Measurements from ENCODE around the gene ZDHHC3.
"Not testable (repeated sequence)": the region's sequence is repeated elsewhere in the genome, so short reads cannot be mapped to it uniquely, and the experiment has no call there.

The ZDHHC3 gene

DNA sequence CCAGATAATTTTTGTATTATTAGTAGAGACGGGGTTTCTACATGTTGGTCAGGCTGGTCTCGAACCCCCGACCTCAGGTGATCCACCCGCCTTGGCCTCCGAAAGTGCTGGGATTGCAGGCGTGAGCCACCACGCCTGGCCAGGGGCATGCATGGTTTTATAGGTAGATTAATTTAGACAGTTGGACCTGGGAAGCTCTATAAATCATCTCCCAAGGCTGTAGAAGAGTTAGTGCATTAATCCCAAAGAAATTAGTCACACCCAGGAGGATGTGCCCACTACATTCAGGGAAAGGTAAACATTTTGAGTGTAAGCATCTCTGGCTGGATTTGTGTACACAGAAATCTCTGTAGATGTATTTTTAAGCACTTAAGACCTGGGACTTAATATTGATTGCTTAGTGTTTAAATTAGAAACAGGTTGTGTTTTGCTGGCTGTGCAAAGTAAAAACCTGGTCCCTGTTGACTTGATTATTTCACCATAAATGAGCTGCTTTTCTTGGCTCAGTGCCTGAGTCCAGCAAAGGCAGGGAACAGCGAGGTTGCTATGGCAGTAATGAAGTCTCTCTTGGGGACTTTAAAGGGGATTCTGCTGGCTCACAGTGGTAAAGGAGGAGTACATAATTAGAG, 19.3 kb upstream of the ZDHHC3 start:
- Histone ChIP-seq H3K9me3 (ENCODE audit: control insufficient read depth, insufficient read depth, low read depth, low read length) (no peaks in the 10 kb centered on the region), H3K4me1 (ENCODE audit: control insufficient read depth, insufficient read depth, low read length) (peaks cover 20% of the 10 kb centered on the region), H3K36me3 (ENCODE audit: control insufficient read depth, insufficient read depth, low read length) (peaks cover 81% of the 10 kb centered on the region), H3K4me3 (ENCODE audit: low read depth, low read length) (no peak overlapping the region), H3K27ac (ENCODE audit: low read depth, low read length) (no peak overlapping the region), H3K9ac (ENCODE audit: low read length) (no peak overlapping the region), H3K27me3 (ENCODE audit: control insufficient read depth, insufficient read depth, low read length) (no peaks in the 10 kb centered on the region)

DNA sequence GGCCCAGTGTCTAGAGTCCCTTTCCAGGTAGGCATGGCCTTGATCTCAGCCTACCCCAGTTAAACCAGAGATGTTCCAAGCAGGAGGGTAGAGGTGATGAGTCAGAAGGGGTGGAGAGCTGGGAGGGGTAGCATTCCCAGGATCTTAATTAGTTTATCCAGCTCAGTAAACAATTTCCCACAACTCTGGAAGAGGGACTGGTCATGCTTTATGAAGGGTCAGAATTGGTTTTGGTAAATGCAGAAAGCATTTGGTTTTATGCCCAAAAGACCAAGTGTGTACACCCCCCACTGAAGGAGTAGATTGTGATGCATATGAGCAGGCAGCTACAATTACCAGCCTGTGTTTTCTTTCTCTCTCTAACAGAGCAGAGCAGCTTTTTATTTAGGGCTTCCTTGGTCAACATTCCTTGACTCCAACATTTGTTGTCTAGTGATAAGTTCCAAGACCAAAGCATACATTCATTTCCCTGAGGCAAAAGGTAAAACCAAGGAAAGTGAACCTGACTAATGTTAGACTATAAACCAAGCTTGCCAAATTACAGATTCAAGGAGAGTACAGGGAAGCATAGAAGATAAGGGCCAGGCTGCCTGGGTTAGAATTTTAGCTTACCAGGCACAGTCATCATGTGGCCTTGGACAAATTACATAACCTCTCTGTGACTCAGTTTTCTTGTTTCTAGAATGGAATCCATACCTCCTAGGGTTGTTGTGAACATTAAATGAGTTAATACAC, 17.7 kb upstream of the ZDHHC3 start:
- H3K27me3 ChIP-seq (ENCODE audit: control insufficient read depth, insufficient read depth, low read length): no peaks in the 10 kb centered on the region
- peak overlapping the region; percentile 29 for H3K9ac ChIP-seq (ENCODE audit: low read length)
- peaks cover 82% of the 10 kb centered on the region for H3K36me3 ChIP-seq (ENCODE audit: control insufficient read depth, insufficient read depth, low read length)
- peak overlapping the region; percentile 24; the same call in 1 of the 2 replicates for H3K4me3 ChIP-seq (ENCODE audit: low read depth, low read length)
- H3K27ac ChIP-seq (ENCODE audit: low read depth, low read length): 0 out of 2 replicates have a peak overlapping the region, but pooled peaks have one; percentile 53
- peaks cover 25% of the 10 kb centered on the region for H3K4me1 ChIP-seq (ENCODE audit: control insufficient read depth, insufficient read depth, low read length)
- H3K9me3 ChIP-seq (ENCODE audit: control insufficient read depth, insufficient read depth, low read depth, low read length): no peaks in the 10 kb centered on the region

DNA sequence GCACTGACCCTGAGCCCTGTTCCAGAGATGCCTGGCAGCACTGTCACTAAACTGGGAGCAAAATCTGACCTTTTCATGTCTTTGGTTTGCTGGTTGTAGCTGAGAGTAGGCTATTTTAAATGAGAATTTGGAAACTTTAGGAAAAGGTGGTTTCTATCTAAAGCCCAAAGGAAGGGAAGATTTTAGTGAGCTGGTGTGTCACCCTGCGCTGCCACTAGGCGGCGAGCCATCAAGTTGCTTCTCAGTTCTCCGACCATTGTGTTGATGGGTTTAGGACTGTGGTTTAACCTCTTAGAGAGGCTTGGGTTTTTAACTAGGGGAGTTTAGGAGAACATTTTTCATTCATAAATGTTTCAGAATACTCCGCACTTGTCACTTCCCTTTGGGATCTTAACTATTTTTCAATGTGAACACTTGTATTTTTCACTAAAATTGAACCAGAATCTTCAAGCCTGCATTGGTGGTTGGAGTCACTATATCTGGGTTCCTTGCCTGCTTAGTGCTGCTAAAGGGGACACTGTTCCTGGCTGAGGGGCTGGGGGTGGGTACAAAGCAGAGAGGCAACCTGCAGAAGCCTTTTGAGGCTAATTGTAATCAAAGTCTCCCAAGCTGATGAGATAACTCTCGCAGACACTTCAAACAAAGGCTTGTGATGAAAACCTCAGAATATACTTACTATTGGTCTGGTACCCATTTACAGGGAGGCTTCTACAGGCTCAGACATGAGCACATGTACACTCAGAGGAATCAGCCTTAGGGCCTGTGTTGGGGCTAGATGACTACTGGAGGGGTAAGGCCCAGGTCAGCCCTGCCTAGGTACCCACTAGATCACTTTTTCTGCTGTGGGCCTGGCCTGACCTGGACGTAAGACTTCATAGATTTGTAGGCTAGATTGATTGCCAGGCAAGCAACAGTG, 16.8 kb upstream of the ZDHHC3 start:
- H3K9me3 ChIP-seq (ENCODE audit: control insufficient read depth, insufficient read depth, low read depth, low read length): no peaks in the 10 kb centered on the region
- H3K27ac ChIP-seq (ENCODE audit: low read depth, low read length): 0 out of 2 replicates have a peak overlapping the region, but pooled peaks have one; percentile 53
- peaks cover 30% of the 10 kb centered on the region for H3K4me1 ChIP-seq (ENCODE audit: control insufficient read depth, insufficient read depth, low read length)
- no peak overlapping the region for H3K9ac ChIP-seq (ENCODE audit: low read length)
- H3K36me3 ChIP-seq (ENCODE audit: control insufficient read depth, insufficient read depth, low read length): peaks cover 74% of the 10 kb centered on the region
- H3K4me3 ChIP-seq (ENCODE audit: low read depth, low read length): no peak overlapping the region
- no peaks in the 10 kb centered on the region for H3K27me3 ChIP-seq (ENCODE audit: control insufficient read depth, insufficient read depth, low read length)

DNA sequence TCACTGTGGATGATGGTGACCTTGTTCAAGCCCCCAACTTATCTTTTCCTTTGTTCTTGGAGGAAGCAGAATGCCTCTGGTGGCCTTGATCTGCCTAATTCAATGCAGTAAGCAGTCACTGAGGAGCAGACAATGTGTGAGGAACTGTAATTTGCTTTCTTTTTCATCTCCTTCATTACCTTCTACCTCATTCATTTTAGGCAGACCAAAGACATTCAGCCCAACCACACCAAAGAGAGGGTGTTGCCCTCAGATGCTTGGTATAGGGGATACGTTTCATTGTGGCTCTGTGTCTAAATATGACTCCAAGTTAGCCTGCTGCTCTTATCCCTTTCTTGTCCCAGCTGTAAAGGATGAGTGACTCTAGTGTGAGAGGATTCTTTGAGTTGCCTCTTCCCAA, 15.4 kb upstream of the ZDHHC3 start:
- no peak overlapping the region for H3K4me3 ChIP-seq (ENCODE audit: low read depth, low read length)
- H3K27ac ChIP-seq (ENCODE audit: low read depth, low read length): no peak overlapping the region
- peaks cover 30% of the 10 kb centered on the region for H3K4me1 ChIP-seq (ENCODE audit: control insufficient read depth, insufficient read depth, low read length)
- H3K27me3 ChIP-seq (ENCODE audit: control insufficient read depth, insufficient read depth, low read length): no peaks in the 10 kb centered on the region
- no peak overlapping the region for H3K9ac ChIP-seq (ENCODE audit: low read length)
- H3K36me3 ChIP-seq (ENCODE audit: control insufficient read depth, insufficient read depth, low read length): peaks cover 59% of the 10 kb centered on the region
- peaks cover 4% of the 10 kb centered on the region for H3K9me3 ChIP-seq (ENCODE audit: control insufficient read depth, insufficient read depth, low read depth, low read length)

DNA sequence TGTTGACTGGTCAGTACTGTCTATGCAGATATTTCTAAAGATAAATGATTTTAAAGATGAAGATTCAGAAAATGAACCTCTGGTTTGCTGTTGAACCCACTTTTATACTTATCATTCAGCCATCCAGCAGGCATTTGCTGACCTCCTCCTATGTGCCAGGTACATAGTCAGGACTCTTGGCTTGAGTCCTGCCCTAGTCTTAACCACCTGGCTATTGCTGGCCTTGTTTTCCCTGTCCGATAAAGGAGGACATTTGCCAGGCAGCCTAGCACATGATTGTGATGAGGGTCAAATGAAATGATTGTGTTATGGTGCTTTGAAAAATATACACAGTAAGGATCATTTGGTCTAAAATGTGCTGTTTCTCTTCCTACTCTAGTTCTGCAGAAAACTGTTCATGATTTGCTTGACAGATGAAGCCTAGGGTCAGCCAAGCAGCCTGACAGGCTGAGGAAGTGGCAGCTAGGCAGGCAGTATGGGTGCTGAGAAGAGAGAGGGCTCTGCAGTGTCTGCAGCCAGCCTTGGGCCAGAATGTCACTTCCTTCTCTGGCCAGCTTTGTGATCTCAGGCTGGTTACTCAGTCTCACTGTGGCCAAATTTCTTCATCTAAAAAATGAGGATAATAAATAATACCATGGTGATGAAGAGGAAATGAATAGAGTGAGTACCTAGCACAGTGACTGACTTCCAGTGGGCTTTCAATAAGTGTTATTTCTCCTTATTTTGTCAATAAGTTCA, 13.8 kb upstream of the ZDHHC3 start:
- Histone ChIP-seq H3K9me3 (ENCODE audit: control insufficient read depth, insufficient read depth, low read depth, low read length) (peaks cover 11% of the 10 kb centered on the region), H3K4me3 (ENCODE audit: low read depth, low read length) (no peak overlapping the region), H3K4me1 (ENCODE audit: control insufficient read depth, insufficient read depth, low read length) (peaks cover 30% of the 10 kb centered on the region), H3K36me3 (ENCODE audit: control insufficient read depth, insufficient read depth, low read length) (peaks cover 54% of the 10 kb centered on the region), H3K27me3 (ENCODE audit: control insufficient read depth, insufficient read depth, low read length) (no peaks in the 10 kb centered on the region), H3K9ac (ENCODE audit: low read length) (no peak overlapping the region), H3K27ac (ENCODE audit: low read depth, low read length) (no peak overlapping the region)

DNA sequence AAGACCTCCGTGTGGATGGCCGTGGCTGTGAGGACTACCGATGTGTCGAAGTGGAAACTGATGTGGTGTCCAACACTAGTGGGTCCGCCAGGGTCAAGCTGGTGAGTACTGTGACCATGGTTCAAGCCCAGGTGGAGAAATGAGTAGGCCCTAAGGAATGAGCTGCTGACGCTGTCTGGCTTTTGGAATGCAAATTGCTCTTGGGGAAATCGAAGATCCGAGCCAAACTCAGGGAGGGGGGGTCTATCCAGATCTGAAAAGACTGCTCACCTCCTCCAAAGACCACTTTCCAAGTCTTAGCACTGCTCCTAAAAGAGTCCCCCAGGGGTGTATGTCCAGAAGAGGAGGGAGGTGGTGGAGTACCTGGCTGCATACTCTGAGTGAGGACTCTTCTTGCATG, 13.2 kb upstream of the ZDHHC3 start:
- Histone ChIP-seq H3K9me3 (ENCODE audit: control insufficient read depth, insufficient read depth, low read depth, low read length) (peaks cover 15% of the 10 kb centered on the region), H3K4me1 (ENCODE audit: control insufficient read depth, insufficient read depth, low read length) (peaks cover 25% of the 10 kb centered on the region), H3K9ac (ENCODE audit: low read length) (no peak overlapping the region), H3K27me3 (ENCODE audit: control insufficient read depth, insufficient read depth, low read length) (no peaks in the 10 kb centered on the region), H3K36me3 (ENCODE audit: control insufficient read depth, insufficient read depth, low read length) (peaks cover 56% of the 10 kb centered on the region), H3K27ac (ENCODE audit: low read depth, low read length) (no peak overlapping the region), H3K4me3 (ENCODE audit: low read depth, low read length) (no peak overlapping the region)

DNA sequence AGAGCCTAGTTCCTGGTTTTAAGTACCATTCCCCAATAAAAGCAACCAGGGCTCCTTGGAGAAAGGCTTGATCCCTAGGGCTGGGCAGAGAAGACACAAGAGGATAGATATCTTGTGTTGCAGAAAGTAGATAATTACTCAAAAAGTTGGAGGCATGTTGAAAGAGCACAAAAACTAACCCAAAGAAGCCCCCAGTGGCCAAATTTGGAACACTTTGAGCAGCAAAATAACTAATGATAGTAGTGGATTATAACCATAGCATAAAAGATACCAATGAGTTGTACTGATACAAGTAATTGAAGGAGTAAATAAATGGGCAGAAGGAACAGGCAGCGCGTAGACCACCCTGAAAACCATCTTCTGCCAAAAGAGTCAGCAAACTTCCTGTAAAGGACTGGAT, 12.1 kb upstream of the ZDHHC3 start:
- H3K9ac ChIP-seq (ENCODE audit: low read length): no peak overlapping the region
- H3K4me1 ChIP-seq (ENCODE audit: control insufficient read depth, insufficient read depth, low read length): peaks cover 14% of the 10 kb centered on the region
- peaks cover 50% of the 10 kb centered on the region for H3K36me3 ChIP-seq (ENCODE audit: control insufficient read depth, insufficient read depth, low read length)
- no peaks in the 10 kb centered on the region for H3K27me3 ChIP-seq (ENCODE audit: control insufficient read depth, insufficient read depth, low read length)
- H3K9me3 ChIP-seq (ENCODE audit: control insufficient read depth, insufficient read depth, low read depth, low read length): peaks cover 15% of the 10 kb centered on the region
- no peak overlapping the region for H3K4me3 ChIP-seq (ENCODE audit: low read depth, low read length)
- no peak overlapping the region for H3K27ac ChIP-seq (ENCODE audit: low read depth, low read length)

DNA sequence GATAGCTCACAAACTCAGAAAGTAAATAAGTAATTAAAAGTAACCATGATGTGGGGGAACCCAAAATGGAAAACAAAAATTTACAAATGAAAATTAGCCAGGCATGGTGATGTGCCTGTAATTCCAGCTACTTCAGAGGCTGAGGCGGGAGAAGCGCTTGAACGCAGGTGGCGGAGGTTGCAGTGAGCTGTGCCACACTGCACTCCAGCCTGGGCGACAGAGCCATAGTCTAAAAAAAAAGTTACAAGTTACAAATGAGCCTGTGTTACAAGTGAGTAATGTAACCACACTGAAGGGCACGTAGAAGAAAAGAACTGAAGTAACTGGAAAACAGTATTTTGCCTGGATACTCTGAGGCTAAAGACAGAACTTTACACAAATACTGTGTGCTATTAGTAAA, 11.4 kb upstream of the ZDHHC3 start:
- H3K9me3 ChIP-seq (ENCODE audit: control insufficient read depth, insufficient read depth, low read depth, low read length): peaks cover 15% of the 10 kb centered on the region
- H3K27ac ChIP-seq (ENCODE audit: low read depth, low read length): no peak overlapping the region
- no peaks in the 10 kb centered on the region for H3K27me3 ChIP-seq (ENCODE audit: control insufficient read depth, insufficient read depth, low read length)
- H3K9ac ChIP-seq (ENCODE audit: low read length): no peak overlapping the region
- H3K4me1 ChIP-seq (ENCODE audit: control insufficient read depth, insufficient read depth, low read length): peaks cover 9% of the 10 kb centered on the region
- peaks cover 53% of the 10 kb centered on the region for H3K36me3 ChIP-seq (ENCODE audit: control insufficient read depth, insufficient read depth, low read length)
- H3K4me3 ChIP-seq (ENCODE audit: low read depth, low read length): no peak overlapping the region

DNA sequence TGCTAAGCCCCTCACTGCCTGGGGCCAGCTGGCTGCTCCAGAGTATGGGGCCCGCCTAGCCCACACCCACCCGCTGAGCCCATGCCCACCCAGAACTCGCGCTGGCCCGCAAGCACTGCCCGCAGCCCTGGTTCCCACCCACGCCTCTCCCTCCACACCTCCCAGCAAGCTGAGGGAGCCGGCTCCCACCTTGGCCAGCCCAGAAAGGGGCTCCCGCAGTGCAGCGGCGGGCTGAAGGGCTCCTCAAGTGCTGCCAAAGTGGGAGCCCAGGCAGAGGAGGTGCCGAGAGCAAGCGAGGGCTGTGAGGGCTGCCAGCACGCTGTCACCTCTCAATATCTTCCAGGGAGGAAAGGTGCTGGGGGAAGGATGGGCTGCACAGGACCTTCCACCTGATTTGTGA, 10.4 kb upstream of the ZDHHC3 start:
- H3K27me3 ChIP-seq (ENCODE audit: control insufficient read depth, insufficient read depth, low read length); H3K4me1 ChIP-seq (ENCODE audit: control insufficient read depth, insufficient read depth, low read length); H3K27ac ChIP-seq (ENCODE audit: low read depth, low read length); H3K9ac ChIP-seq (ENCODE audit: low read length); H3K4me3 ChIP-seq (ENCODE audit: low read depth, low read length): not testable (repeated sequence)
- H3K9me3 ChIP-seq (ENCODE audit: control insufficient read depth, insufficient read depth, low read depth, low read length): peaks cover 15% of the 10 kb centered on the region
- H3K36me3 ChIP-seq (ENCODE audit: control insufficient read depth, insufficient read depth, low read length): peaks cover 45% of the 10 kb centered on the region

DNA sequence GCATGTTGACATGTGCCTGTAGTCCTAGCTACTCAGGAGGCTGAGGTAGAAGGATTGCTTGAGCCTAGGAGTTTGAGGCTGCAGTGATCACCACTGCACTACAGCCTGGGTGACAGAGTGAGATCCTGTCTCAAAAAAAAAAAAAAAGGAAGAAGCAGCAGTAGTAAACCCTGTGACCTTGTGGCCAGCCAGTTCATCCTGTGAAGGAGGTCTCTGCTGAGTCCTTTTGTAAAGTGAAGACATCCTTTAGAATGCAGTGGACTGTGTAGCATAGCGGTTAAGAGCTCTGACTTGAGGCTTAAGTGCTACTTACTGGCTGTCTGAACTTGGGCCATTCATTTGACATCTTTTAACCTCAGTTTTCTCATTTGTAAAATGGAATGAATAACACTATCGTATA, 8.4 kb upstream of the ZDHHC3 start:
- H3K27ac ChIP-seq (ENCODE audit: low read depth, low read length): no peak overlapping the region
- H3K9ac ChIP-seq (ENCODE audit: low read length): no peak overlapping the region
- H3K9me3 ChIP-seq (ENCODE audit: control insufficient read depth, insufficient read depth, low read depth, low read length): peaks cover 15% of the 10 kb centered on the region
- H3K4me1 ChIP-seq (ENCODE audit: control insufficient read depth, insufficient read depth, low read length): peaks cover 9% of the 10 kb centered on the region
- H3K4me3 ChIP-seq (ENCODE audit: low read depth, low read length): no peak overlapping the region
- H3K27me3 ChIP-seq (ENCODE audit: control insufficient read depth, insufficient read depth, low read length): no peaks in the 10 kb centered on the region
- H3K36me3 ChIP-seq (ENCODE audit: control insufficient read depth, insufficient read depth, low read length): peaks cover 25% of the 10 kb centered on the region
